ENCODE data around the gene PCSK6.

PCSK6 gene

GRCh38 chr15:101262551-101262950 lies 227.0 kb downstream of the PCSK6 start:
- no peak overlapping the region for H3K9ac ChIP-seq (ENCODE audit: low read depth, low read length, poor library complexity, severe bottlenecking)

GRCh38 chr15:101258238-101259144 lies 231.0 kb downstream of the PCSK6 start:
- H3K4me1 ChIP-seq (ENCODE audit: insufficient read depth, low read length, poor library complexity, severe bottlenecking) = peaks cover 17% of the 10 kb centered on the region
- H4K20me1 ChIP-seq (ENCODE audit: insufficient read depth, low read length, poor library complexity, severe bottlenecking) = no peaks in the 10 kb centered on the region
- no peak overlapping the region for H3K9ac ChIP-seq (ENCODE audit: low read depth, low read length, poor library complexity, severe bottlenecking)
- H3K4me2 ChIP-seq (ENCODE audit: low read depth, low read length, poor library complexity, severe bottlenecking) = peak overlapping the region; percentile 11
- H3K27me3 ChIP-seq (ENCODE audit: insufficient read depth, low read length, poor library complexity, severe bottlenecking) = no peaks in the 10 kb centered on the region
- H3K9me2 ChIP-seq (replicated peaks; ENCODE audit: low read depth, low read length) = no peaks in the 10 kb centered on the region
- H3F3A ChIP-seq (ENCODE audit: low read depth) = 0 out of 2 replicates have a peak, but pooled peaks cover 6% of the 10 kb centered on the region
- H3K79me2 ChIP-seq (ENCODE audit: insufficient read depth, low read length) = no peaks in the 10 kb centered on the region
- no peak overlapping the region for H3K4me3 ChIP-seq (ENCODE audit: low read length, poor library complexity, severe bottlenecking)
- peak overlapping the region; percentile 88 for H2AFZ ChIP-seq (ENCODE audit: low read length)
- H3K9me3 ChIP-seq (ENCODE audit: insufficient read depth, low read depth, low read length) = no peaks in the 10 kb centered on the region
- H3K36me3 ChIP-seq (ENCODE audit: insufficient read depth, low read length) = no peaks in the 10 kb centered on the region
- TF ChIP-seq EZH2phosphoT487 (IDR thresholded peaks at IDR 0.05; ENCODE audit: borderline replicate concordance) (no peak), CTCF (conservative IDR thresholded peaks at IDR 0.05; ENCODE audit: low read length) (peak; percentile 98)

More at GRCh38 chr15:101262551-101262950, 227.0 kb downstream of the PCSK6 start:
- Histone ChIP-seq H3K4me3 (ENCODE audit: low read length, poor library complexity, severe bottlenecking) (no peak overlapping the region), H3K4me2 (ENCODE audit: low read depth, low read length, poor library complexity, severe bottlenecking) (no peak overlapping the region), H3K79me2 (ENCODE audit: insufficient read depth, low read length) (no peaks in the 10 kb centered on the region), H3K9me3 (ENCODE audit: insufficient read depth, low read depth, low read length) (no peaks in the 10 kb centered on the region), H2AFZ (ENCODE audit: low read length) (no peak overlapping the region), H3K9me2 (replicated peaks; ENCODE audit: low read depth, low read length) (no peaks in the 10 kb centered on the region), H3K36me3 (ENCODE audit: insufficient read depth, low read length) (no peaks in the 10 kb centered on the region), H3F3A (ENCODE audit: low read depth) (no peaks in the 10 kb centered on the region), H3K4me1 (ENCODE audit: insufficient read depth, low read length, poor library complexity, severe bottlenecking) (peaks cover 10% of the 10 kb centered on the region), H4K20me1 (ENCODE audit: insufficient read depth, low read length, poor library complexity, severe bottlenecking) (no peaks in the 10 kb centered on the region), H3K27me3 (ENCODE audit: insufficient read depth, low read length, poor library complexity, severe bottlenecking) (no peaks in the 10 kb centered on the region)
- TF ChIP-seq EZH2phosphoT487 (IDR thresholded peaks at IDR 0.05; ENCODE audit: borderline replicate concordance) (no peak), CTCF (conservative IDR thresholded peaks at IDR 0.05; ENCODE audit: low read length) (no peak)

- Histone ChIP-seq H3K4me1 (ENCODE audit: insufficient read depth, low read length, poor library complexity, severe bottlenecking) (peaks cover 28% of the 10 kb centered on the region), H3K36me3 (ENCODE audit: insufficient read depth, low read length) (no peaks in the 10 kb centered on the region), H3K9me2 (replicated peaks; ENCODE audit: low read depth, low read length) (no peaks in the 10 kb centered on the region), H3K9me3 (ENCODE audit: insufficient read depth, low read depth, low read length) (no peaks in the 10 kb centered on the region), H3K79me2 (ENCODE audit: insufficient read depth, low read length) (peaks cover 12% of the 10 kb centered on the region), H3K4me2 (ENCODE audit: low read depth, low read length, poor library complexity, severe bottlenecking) (no peak overlapping the region), H3K4me3 (ENCODE audit: low read length, poor library complexity, severe bottlenecking) (no peak overlapping the region), H4K20me1 (ENCODE audit: insufficient read depth, low read length, poor library complexity, severe bottlenecking) (no peaks in the 10 kb centered on the region), H3K9ac (ENCODE audit: low read depth, low read length, poor library complexity, severe bottlenecking) (no peak overlapping the region), H3F3A (ENCODE audit: low read depth) (0 out of 2 replicates have a peak, but pooled peaks cover 6% of the 10 kb centered on the region), H3K27me3 (ENCODE audit: insufficient read depth, low read length, poor library complexity, severe bottlenecking) (no peaks in the 10 kb centered on the region), H2AFZ (ENCODE audit: low read length) (no peak overlapping the region)
- peak; percentile 84 for TF ChIP-seq CTCF (conservative IDR thresholded peaks at IDR 0.05; ENCODE audit: low read length)
- no peak for TF ChIP-seq EZH2phosphoT487 (IDR thresholded peaks at IDR 0.05; ENCODE audit: borderline replicate concordance)
Measured at GRCh38 chr15:101256757-101257156, 232.8 kb downstream of the PCSK6 start.
